ENCODE measurements around the gene LOX. TPM values are rescaled to one million over a fixed set of nuclear protein-coding genes. Genes with fewer than 3 reads are reported as not detected.

Gene LOX
- total RNA-seq: 6.0 TPM
- long read RNA-seq, full-length matches to known transcripts: 4 of 5 reads
- long read RNA-seq, partial matches to known transcripts: 0 of 5 reads
- long read RNA-seq, other reads (novel, unspliced or antisense): 1 of 5 reads

- intact Hi-C loops (cut with micrococcal nuclease): no loop called here
- DNase-seq (peak; percentile 81), ATAC-seq (peak; percentile 91)
These were observed at the start of gene LOX for GRCh38 chr5:122078116-122079110. TSS of gene LOX (minus strand) at chr5:122078259. CDS start at chr5:122077985, 274 bp downstream.

- ATAC-seq: peak; percentile 74
- intact Hi-C loops (cut with micrococcal nuclease): no loop called here
These were observed 48.8 kb upstream of the LOX start for GRCh38 chr5:122126756-122127321.

GRCh38 chr5:122126177-122126755 is 48.2 kb upstream of the LOX start:
- DNase-seq: no peak
- no peak for ATAC-seq
- intact Hi-C loops (cut with micrococcal nuclease): no loop called here

More at GRCh38 chr5:122126756-122127321, 48.8 kb upstream of the LOX start:
- DNase-seq: no peak

GRCh38 chr5:122124766-122125165 is 46.7 kb upstream of the LOX start:
- intact Hi-C loops (cut with micrococcal nuclease): no loop called here
- no peak for ATAC-seq
- no peak for DNase-seq

- intact Hi-C loops (cut with micrococcal nuclease): no loop called here
- DNase-seq (no peak), ATAC-seq (no peak)
These were observed 43.7 kb upstream of the LOX start for GRCh38 chr5:122121479-122122465.

- intact Hi-C loops (cut with micrococcal nuclease): no loop called here
- no peak for ATAC-seq
- DNase-seq: no peak
These were observed 42.9 kb upstream of the LOX start for GRCh38 chr5:122120957-122121356.

- no peak for ATAC-seq
- no peak for DNase-seq
- intact Hi-C loops (cut with micrococcal nuclease): no loop called here
These were observed 42.4 kb upstream of the LOX start for GRCh38 chr5:122120493-122120892.

GRCh38 chr5:122119205-122119604 is 41.1 kb upstream of the LOX start:
- ATAC-seq: no peak
- no peak for DNase-seq
- intact Hi-C loops (cut with micrococcal nuclease): no loop called here

GRCh38 chr5:122118356-122118948 is 40.4 kb upstream of the LOX start:
- intact Hi-C loops (cut with micrococcal nuclease): no loop called here
- ATAC-seq: no peak

GRCh38 chr5:122114501-122114900 is 36.4 kb upstream of the LOX start:
- intact Hi-C loops (cut with micrococcal nuclease): no loop called here
- DNase-seq (no peak), ATAC-seq (no peak)

More at GRCh38 chr5:122118356-122118948, 40.4 kb upstream of the LOX start:
- DNase-seq: no peak

GRCh38 chr5:122112733-122113558 is 34.9 kb upstream of the LOX start:
- intact Hi-C loops (cut with micrococcal nuclease): no loop called here
- DNase-seq (no peak), ATAC-seq (no peak)

GRCh38 chr5:122112063-122112462 is 34.0 kb upstream of the LOX start:
- intact Hi-C loops (cut with micrococcal nuclease): no loop called here
- DNase-seq (no peak), ATAC-seq (no peak)

- intact Hi-C loops (cut with micrococcal nuclease): no loop called here
- DNase-seq (no peak), ATAC-seq (no peak)
These were observed 33.4 kb upstream of the LOX start for GRCh38 chr5:122111460-122111859.

- ATAC-seq: no peak
- DNase-seq: no peak
- intact Hi-C loops (cut with micrococcal nuclease): no loop called here
These were observed 32.9 kb upstream of the LOX start for GRCh38 chr5:122110987-122111386.

GRCh38 chr5:122107016-122107415 is 29.0 kb upstream of the LOX start:
- intact Hi-C loops (cut with micrococcal nuclease): no loop called here
- ATAC-seq: no peak
- no peak for DNase-seq

GRCh38 chr5:122105909-122106308 is 27.9 kb upstream of the LOX start:
- intact Hi-C loops (cut with micrococcal nuclease): no loop called here
- DNase-seq (no peak), ATAC-seq (no peak)

GRCh38 chr5:122102825-122103224 is 24.8 kb upstream of the LOX start:
- ATAC-seq: no peak
- intact Hi-C loops (cut with micrococcal nuclease): no loop called here
- no peak for DNase-seq
